GM12872 (cell line): ENCODE measurements around the gene RUVBL1.

ENCODE experiments used
- TF ChIP-seq, protein P1 (sequence below): IDR thresholded peaks from 3 replicates; pipeline ENCODE4 v1.5.1; 2011; ENCODE audit warnings: low read depth, mild to moderate bottlenecking, low read length, moderate library complexity; ENCODE audit not compliant: insufficient read depth

The RUVBL1 gene

DNA sequence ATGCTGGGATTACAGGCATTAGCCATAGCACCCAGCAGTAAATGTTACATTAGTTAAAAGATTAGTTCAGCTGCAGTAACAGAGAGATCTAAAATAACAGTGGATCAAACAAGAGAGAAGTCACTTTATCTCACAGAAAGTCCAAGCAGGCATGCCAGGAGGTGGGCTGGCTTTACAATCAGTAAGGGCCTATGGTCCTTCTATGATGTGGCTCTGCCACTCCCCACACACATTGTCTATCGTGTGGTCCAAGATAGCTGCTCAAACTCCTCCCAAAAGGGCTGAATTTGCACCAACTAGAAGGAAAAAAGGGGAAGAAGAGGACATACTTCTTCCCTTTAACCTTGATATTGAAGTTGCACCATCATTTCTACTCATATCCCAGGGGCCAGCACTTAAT, 4.6 kb upstream of the RUVBL1 start:
- TF ChIP-seq, protein P1, sequence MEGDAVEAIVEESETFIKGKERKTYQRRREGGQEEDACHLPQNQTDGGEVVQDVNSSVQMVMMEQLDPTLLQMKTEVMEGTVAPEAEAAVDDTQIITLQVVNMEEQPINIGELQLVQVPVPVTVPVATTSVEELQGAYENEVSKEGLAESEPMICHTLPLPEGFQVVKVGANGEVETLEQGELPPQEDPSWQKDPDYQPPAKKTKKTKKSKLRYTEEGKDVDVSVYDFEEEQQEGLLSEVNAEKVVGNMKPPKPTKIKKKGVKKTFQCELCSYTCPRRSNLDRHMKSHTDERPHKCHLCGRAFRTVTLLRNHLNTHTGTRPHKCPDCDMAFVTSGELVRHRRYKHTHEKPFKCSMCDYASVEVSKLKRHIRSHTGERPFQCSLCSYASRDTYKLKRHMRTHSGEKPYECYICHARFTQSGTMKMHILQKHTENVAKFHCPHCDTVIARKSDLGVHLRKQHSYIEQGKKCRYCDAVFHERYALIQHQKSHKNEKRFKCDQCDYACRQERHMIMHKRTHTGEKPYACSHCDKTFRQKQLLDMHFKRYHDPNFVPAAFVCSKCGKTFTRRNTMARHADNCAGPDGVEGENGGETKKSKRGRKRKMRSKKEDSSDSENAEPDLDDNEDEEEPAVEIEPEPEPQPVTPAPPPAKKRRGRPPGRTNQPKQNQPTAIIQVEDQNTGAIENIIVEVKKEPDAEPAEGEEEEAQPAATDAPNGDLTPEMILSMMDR: no peak

DNA sequence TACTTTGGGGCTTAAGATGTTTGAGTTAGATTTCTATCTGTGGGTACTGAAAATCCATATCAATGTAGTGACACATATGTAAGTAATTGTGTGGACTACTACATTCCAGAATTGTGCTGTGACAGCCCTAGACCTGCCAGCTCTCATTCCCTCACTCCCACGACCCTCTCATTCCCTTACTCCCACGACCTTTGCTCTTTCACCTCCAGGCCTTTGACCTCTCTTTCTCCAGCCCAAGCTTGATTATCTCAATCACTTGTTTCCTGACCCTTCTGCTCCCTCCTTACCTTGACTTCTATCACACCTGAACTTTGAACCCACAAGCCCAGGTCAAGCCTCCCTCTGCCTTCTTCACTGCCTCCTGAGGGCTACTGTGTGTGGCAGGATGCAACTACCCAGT, 3.6 kb upstream of the RUVBL1 start:
- TF ChIP-seq, protein P1: no peak

DNA sequence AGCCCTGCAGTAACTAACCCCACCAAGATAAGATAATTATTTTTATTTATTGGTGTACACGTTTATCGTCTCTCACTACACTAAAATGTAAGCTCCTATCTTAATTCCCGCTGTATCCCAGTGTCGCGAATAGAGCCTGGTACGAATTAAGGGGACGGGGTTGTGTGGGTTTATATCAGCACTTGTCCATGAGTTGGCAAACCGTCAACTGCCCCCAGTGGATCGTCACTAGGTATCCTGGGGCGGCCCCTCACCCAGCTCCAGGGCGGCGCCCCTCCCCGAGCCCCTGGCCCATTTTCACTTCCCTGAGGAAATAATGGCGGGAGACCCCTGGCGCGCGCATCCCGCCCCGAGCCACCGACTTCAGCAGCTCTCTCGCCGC, 465 bp downstream of the RUVBL1 start:
- TF ChIP-seq, protein P1: no peak

DNA sequence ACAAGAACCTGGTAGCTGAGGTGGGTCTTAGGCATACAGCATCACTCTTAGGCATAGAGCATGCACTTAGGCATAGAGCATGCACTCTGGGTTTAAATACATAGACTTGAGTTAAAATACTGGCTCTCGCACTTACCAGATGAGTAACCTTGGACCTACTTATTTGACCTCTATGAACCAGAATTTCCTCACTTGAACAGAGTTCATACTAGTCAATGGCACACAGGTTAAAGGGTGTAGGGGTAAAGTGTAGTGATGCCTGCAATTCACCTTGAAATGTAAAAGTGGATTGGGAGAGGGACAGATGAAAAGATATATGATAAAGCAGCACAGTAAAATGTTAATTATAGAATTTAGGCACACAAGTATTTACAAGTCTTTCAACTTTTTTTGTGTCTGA, 1.6 kb downstream of the RUVBL1 start:
- TF ChIP-seq, protein P1: no peak

DNA sequence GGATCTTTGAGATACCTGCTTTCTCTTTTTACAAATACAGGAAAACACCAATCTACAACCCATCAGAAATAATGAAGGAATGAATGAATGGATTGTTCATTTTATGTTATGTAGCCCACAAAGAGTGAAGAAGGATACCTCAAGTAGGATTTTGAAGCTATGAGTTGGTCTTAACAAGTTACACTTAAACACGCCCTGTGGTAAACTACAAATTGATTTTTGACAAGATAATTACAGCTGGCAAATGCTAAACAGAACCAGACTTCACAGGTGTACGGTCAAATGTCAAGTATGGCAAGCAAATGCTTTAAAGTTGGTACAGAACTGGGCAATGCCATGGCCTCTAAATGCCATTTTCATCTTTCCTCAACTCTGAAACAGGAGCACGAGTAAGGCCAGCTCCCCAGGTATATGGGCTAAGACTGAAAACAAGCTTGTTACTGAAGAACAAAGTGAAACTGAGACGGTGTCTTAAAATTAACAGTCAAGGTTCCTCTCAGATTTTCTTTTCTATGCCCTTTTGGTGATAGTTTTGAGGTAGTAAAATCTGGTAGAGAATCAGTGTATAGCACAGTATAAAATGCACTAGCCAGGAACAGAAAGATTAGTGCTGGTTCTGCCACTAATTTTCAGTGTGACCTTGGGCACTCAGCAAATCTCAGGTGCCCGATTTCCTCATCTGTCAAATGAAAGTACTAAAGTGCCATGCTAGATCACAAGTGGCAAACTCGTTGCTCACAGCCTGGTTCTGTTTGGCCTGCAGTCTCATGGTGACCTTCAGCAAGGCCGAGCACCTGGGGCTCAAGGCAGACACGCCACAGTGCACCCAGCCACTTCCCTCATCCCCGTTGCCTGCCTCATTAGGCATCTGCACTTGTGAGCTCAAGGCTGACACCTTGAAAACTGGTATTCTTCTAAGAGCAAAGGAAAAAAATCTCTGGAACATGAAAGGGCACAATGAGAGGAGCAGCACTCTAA, 9.5 kb downstream of the RUVBL1 start:
- TF ChIP-seq, protein P1: no peak

DNA sequence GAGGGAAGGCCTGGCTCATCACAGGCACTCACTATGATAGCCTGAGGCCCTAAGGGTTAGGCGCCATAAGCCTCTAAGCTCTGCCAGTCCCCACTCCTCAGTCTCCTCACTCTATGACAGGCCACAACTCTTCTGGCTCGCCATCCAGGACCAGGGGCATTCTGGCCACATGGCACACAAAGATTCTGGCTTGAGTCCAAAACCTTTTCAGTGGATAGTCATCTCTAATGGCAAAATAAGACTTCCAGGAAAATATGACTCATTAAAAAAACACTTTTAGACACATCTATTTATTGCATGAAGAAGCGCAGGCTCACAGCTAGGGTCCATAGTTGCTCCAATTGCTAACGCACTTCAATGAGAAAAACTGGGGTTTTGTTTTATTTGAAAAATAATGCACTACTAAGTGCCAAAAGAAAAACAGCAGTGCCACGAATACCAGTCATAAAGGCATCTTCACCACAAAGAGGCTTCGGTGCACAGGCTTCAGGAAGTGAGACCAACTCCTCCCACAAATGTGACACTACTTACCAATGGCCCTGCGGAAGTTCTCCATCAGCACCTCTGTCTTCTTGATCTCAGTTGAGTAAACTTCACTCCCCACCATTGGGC, 11.1 kb downstream of the RUVBL1 start:
- TF ChIP-seq, protein P1: no peak

DNA sequence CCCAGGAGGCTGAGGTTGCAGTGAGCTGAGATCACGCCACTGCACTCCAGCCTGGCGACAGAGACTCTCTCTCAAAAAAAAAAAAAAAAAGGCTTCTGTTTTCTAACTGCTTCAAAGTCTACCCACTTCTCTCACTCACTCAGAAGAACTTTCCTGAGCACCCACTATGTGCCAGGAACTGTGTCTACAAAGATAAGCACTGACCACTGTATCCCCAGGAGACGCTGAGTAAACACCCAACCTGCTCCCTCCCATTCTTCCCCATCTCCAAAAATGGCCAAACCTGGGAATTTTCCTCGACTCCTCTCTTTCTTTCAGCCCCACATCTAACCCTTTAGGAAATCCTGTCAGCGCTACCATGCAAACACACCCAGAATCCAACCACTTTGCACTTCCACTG, 12.5 kb downstream of the RUVBL1 start:
- TF ChIP-seq, protein P1: no peak
